Dedifferentiated amniotic fluid mesenchymal stem cell (primary cell): ENCODE results near the gene CDK5R1.
"Not testable (repeated sequence)": the region's sequence is repeated elsewhere in the genome, so short reads cannot be mapped to it uniquely, and the experiment has no call there.

ENCODE experiments used
- DNase-seq: peaks from one replicate; pipeline ENCODE4 v3.0.0-alpha.2; 2016; ENCODE audit errors: extremely low spot score

The CDK5R1 gene

DNA sequence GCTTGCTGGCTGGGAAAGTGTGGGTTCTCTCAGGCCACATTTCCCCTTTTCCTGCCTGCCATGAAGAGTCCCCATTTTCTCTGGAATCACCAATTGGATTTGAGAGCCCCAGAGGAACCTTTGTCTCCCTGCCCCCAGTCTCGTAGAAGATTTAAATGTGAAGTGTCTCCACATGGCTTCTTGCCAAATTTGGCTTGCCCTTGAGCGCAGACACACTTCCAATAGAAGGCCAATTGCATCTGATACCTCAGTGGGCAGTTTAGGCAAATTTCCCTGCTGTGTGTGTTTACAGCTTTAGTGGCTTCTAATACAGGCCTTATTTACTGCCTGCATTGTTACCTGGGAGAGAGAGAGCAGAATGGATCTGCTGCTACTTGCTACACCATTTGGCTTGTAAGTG lies 29.7 kb downstream of the CDK5R1 start:
- no peak for DNase-seq

DNA sequence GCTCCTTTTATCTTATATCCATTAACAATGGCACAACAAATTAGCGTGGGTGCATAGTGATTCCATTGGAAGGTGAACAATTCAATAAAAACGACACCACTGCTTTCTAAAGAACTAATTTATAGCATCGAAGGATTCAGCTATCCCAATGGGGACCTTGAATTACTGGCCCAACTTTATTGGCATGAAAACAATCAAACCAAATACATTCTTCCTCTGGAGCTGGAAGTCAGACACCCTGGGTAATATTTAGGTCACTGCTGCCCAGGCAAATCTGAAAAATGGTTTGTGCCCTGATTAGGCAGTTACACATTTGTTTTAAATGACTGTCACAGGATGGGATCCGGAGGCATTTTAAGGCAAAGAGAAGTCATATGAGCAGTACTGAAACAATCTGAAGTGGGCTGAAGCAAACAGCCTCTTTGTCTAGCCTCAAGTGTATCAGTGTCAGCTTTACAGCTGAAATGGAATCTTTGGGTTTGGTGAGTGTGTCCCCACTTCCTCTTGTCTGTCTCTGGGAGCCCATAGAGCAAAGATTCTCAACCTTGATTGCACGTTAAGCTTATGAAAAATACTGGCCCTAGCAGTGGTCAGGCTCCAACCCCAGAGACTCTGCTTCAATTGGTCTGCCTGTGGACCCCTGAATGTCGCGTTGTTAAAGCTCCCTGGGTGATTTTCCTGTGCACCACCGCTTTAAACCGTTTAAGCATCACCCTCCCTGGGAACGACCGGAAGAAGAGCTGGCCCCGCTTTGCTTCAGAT lies 30.3 kb downstream of the CDK5R1 start:
- no peak for DNase-seq

DNA sequence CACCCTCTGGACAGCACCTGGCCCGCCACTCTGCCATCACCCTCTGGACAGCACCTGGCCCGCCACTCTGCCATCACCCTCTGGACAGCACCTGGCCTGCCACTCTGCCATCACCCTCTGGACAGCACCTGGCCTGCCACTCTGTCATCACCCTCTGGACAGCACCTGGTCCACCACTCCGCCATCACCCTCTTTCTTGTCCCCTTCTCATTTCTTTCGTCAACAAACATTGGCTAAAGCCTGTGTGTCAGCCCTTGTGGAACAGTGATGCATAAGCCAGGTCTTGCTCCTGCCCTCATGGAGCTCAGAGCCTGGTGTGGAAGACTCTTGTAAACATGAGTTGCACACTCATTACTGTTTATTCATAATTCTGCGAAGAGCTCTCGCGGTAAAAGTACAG lies 31.2 kb downstream of the CDK5R1 start:
- no peak for DNase-seq

DNA sequence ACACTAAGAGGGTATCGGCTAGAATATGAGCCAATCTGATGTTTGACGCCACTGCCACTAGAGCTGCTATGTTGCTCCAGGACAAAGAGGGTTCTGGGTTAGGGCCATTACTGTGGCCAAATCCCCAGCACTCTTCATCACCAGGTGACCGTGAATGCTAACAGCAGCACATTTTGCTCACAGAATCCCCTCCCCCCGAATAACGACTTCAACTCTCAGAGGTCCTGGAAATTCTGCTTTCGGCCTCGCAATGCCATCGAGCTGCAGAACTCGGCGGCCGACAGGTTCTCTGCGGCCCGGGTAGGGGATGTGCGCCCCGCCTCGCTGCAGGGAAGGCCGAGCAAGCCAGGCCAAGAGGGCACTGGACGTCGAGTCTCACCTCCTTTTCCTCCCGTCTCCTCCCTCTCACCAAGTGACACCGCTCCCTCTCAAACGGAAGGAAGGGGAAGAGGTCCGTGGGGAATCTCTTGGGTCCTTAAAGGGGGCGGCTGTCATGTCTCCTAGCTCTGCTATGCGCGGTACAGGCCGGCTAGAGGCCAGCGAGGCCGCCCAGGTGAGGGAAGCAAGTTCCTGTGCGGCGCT lies 31.9 kb downstream of the CDK5R1 start:
- no peak for DNase-seq

DNA sequence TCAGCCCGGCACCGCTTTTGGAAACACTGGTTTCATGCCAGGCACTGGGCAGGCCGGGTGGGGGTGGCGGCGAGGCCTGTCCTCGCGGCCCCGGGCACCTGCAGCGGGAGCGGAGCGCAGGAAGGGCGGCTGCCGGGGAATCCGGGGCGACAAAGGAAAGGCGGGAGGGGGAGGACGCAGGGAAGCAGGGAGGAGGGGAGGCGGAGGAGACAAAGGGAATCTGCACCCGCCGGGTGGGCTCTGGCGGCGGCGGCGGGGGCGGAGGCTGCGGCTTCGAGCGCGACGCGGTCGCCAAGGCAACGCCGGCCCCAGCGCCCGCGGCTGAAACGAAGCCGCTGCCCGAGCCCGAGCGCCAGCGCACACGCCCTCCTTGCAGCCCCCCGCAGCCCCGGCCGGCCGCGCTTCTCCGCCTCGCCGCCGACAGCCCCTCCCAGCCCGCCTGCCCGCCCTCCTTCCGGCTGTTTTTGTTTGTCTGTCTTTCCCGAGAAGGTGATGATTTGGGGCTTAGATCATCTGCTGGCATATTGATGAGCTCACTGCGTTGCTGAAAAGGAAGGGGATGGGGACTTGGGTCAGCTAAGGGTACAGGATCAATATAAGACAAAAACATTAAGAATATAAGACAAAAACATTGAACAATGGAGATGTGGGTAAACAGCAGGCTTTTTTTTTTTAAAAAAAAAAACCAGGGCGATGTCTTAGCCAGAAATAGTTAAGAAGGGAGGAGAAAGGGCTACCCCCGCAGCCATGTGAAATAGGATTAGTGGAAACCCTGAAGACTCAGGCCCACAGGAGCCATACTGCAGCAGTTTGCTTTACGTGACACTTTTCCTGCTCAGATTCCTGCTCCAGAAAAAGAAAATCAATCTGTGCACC lies 32.7 kb downstream of the CDK5R1 start:
- DNase-seq, result no peak

DNA sequence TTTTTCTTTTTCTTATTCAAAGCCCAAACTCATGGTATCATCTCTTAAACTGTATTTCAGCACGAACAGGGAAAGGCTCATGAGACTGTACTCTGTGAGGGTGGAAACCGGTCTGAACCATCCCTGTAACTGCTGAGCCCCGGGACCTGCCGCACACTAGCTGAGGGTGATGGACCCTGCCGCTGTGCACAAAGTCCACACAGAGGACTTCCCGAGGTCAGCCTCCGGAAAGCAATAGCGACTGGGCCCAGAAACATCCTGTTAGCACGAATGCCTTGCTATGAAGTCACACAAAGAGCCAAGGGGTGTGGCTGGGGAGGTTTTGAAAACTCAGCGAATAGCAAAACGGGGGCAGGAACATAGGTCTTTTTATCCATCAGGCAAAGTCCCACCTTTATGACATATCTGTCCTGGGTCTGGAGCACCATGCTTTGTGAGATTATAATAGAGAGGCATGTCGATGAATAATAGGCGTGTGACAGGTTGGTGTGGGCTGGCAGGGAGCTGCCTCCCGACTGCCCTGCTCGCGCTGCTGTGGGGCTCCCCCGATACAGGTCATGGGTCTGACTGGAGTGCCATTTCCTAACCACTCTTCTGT lies 33.4 kb downstream of the CDK5R1 start:
- no peak for DNase-seq

DNA sequence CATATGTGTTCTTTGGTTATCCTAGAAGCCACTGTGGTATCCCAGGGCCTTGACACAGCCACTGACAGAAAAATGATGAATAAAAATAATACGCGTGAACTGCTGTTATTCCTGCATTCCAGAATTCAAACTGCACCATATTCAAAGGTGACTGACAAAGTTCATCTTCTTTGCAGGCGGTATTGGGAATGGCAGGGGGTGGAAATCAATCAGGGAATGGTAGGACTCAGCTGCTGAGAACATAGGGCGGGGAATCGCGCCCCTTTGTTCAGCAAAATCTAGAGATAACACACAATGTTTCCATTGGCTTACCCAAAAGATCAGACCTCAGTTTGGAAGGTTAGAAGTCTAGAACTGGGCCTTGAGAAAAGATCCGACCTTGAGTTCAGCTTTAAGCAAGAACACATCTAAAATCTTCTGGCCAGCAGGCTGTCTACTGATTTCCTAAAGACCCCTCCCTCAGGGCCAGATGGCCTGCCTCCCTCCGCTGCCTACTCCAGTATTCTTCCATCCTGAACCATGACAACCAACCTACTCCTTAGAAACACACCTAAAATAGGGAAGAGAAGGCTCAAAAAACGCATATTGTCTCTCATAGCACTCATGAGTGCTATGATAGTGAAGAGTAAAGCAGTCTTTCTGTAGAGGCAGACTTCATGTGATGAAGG lies 34.1 kb downstream of the CDK5R1 start:
- no peak for DNase-seq

DNA sequence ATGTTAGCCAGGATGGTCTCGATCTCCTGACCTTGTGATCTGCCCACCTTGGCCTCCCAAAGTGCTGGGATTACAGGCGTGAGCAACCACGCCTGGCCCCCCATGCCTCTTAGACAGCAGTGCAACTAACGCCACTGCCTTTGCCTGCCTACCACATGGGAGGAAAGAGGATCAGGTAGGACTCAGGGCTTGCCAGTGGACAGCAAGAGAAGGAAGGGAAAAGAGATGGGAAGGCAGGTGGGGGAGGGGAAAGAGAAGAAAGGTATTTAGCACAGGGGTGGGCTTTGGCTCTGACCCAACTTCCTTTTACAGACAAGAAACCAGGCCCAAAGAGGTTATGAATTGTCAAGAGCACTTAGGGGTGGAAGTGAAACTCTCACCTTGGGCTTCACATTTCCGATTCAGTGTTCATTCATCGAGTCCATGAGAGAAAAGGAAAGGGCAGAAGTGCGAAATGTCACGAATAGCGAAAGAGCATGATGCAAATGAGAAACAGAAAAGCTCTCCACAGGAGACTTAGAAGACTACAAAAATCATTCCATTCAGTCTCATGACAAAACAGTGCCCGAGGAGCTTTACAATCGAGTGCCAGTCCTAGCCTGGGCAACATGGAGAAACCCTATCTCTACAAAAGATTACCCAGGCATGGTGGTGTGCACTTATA lies 36.4 kb downstream of the CDK5R1 start:
- DNase-seq, result no peak

DNA sequence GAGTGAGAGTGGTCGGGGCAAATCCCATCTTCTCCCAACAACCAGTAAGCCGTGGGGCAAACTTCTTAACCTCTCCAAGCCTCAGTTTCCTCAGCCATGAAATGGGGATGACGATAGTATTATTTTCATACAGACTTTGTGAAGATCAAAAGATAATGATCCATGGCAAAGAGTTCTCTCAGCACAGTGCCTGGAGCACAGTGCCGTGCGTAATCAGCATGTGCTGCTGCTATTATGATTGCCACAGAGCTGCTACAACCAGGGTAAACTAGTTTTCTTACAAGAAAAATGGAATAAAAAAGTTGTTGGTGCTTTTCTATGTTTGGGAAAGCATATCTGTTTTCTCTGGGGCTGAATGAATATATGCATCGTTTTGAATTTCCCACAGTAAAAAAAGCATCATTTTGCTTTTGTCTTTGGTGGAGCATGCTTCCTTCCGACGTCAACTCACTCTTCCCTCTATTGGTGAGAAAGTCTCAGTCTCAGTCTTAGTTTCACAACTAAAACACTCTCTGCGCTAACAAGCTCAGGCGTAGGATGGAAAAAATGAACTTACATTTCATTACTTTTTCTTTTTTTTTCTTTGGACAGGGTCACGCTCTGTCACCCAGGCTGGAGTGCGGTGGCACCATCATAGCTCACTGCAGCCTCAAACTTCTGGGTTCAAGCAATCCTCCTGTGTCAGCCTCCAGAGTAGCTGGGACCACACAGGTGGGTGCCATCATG lies 37.2 kb downstream of the CDK5R1 start:
- no peak for DNase-seq

DNA sequence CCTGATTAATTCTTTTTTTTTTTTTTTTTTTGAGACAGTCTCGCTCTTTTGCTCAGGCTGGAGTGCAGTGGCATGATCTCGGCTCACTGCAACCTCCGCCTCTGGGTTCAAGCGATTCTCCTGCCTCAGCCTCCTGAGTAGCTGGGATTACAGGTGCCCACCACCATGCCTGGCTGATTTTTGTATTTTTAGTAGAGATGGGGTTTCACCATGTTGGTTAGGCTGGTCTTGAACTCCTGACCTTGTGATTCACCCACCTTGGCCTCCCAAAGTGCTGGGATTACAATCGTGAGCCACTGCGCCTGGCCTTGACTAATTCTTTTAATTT lies 37.7 kb downstream of the CDK5R1 start:
- not testable (repeated sequence) for DNase-seq

DNA sequence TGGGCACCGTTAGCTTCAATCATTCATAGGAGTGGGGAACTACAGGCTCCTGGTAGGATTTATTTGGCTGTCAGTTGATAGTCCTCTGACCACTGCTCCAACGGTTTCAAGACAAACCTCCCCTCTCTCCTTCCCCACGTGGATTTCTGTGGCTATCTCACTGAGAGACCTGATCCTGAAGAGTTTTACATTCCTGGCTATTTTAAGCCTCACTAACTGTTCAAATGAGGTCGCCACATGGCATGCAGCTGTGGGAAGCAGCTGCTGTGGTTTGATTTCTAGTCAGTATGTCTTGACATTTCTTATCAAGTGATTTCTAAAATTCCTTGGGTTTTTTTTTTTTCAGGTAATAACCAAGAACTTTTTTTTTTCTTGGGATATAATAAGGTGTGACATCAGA lies 38.3 kb downstream of the CDK5R1 start:
- no peak for DNase-seq

DNA sequence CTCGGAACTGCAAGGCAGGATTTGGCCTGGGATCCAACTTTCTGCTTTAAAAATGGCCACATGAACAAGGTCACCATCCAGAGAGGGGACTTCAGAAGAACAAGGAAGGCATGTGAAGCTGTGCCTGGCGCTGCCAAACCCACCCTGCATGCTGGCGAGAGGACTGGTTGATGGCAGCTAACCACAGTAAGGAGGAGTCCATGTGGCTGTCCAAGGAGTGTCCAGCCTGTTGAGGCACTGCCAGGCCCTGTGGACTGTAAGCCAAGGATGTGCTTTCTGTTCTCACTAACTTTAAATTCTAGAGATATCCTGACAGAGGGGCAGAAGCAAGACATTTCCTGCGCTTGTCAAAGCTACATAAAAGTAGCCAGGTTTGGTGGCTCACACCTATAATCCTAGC lies 40.4 kb downstream of the CDK5R1 start:
- no peak for DNase-seq

DNA sequence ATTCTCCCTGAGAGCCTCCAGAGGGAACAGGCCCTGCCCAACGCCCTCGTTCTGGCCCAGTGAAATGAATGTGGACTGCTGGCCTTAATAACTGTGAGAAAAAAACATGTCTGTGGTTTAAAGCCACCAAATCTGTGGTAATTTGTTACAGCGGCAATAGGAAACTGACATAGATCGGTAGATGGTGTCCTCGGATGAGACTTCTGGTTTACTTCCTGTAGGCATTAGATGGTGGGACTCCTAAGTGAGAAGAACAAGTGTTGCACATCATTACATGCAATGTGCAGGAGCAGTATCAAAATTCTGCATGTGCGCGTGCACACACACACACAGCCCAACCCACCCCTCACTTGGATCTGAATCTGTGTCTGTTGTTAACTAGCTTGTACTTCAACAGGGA lies 42.0 kb downstream of the CDK5R1 start:
- DNase-seq, result no peak

DNA sequence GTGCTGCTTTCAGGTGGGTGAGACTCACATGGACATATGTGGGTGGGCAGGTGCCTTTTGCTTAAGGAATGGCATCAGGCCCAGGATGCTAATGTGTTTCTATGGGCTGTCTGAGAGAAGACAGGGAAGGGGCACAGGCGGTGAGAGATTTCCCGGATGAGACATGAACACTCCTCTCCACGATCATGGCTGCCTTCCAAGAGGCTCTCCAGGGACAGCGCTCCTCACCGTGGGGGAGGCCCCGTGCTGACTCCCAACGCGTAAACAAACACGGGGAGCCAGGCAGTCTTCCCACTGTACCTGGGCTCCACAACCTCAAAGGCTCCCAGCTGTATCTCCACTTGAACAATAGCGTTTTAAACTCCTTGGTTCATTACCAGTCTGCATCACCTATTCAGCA lies 42.8 kb downstream of the CDK5R1 start:
- no peak for DNase-seq

DNA sequence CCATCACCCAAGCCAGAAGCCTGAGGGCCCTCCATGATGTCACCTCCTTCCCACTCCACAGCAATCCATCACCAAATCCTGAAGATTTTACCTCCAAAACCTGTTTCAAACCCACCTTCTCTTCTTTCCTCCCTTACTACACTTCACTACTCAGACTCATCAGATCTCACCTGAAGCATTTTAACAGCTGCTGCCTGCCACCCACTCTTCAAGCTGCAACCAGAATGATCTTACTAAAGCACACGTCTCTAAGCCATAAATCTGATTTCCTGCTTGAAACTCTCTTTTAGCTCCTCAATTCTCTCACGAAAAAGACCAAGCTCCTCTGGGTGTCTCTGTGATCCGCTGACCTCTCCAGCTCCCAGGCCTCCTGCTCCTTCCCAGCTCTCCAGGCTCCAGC lies 46.5 kb downstream of the CDK5R1 start:
- no peak for DNase-seq

DNA sequence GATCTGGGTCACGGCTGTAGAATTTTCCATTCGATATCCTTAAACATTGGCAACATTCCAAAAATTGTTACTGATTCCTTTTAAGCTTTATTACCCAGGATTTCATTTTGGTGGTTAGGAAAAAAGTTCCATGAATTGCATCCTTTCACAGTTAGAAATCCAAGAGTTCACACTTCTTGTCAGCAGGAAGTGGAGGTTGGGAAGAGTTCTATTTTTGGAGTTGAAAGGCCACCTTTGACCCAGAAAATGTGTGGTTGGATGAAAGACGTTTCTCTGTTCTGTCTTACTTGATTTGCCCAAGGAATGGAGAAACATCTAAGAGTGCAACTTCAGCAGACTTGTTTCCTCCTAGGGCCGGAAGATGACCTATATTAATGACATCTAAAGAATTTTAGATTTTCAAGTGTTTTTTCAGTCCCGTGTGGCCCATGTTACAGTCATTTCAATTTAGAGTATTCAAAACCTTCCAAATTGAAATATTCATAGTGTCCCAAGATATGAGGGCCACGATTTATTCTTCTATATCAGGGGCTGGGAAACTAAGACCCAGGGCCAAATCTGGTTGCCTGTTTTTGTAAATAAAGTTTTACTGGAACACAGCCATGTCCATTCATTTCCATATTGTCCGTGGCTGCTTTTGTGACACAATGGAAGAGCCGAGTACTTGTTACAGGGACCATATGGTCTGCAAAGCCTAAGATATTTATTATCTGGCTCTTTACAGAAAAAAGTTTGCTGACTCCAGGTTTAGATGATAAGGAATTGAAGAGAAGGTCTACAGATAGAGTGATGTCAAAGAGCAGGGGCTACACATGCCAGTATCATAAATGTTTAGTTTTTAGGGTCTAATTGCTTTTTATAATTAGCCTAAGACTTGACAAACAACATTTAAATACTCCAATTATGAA lies 50.2 kb downstream of the CDK5R1 start:
- DNase-seq, result no peak
